Testis (tissue), 3 donors: ENCODE data around the gene KAT6B. TPM values are rescaled to one million over a fixed set of nuclear protein-coding genes. Genes with fewer than 3 reads are reported as not detected.

Experiments used
- DNase-seq: peaks from one replicate; pipeline ENCODE4 v3.0.0-alpha.2; 2019
- H3K27ac ChIP-seq, 2 donors: fragments of 200-600 bp; sonication (generic); one replicate each; pipeline ENCODE4 v1.5.1; 2019
- H3K27me3 ChIP-seq: fragments of 200-600 bp; sonication (generic); one replicate; pipeline ENCODE4 v1.5.1; 2019
- H3K36me3 ChIP-seq: fragments of 200-600 bp; sonication (generic); one replicate; pipeline ENCODE4 v1.5.1; 2017; ENCODE audit warnings: low read depth; ENCODE audit errors: missing control alignments
- H3K4me1 ChIP-seq: fragments of 200-600 bp; sonication (generic); one replicate; pipeline ENCODE4 v1.5.1; 2019
- H3K4me3 ChIP-seq, 2 donors: fragments of 200-600 bp; sonication (generic); one replicate each; pipeline ENCODE4 v1.5.1; 2017 to 2019
- H3K9me3 ChIP-seq: fragments of 200-600 bp; sonication (generic); one replicate; pipeline ENCODE4 v1.5.1; 2017
- POLR2A ChIP-seq: fragments of 450-650 bp; IDR thresholded peaks from one replicate; pipeline ENCODE4 v1.6.1; 2017; ENCODE audit warnings: antibody characterized with exemption, mild to moderate bottlenecking, moderate library complexity
- WGBS, 2 donors: methylation state at CpG; one replicate each; pipeline ENCODE4 v1.1.5; 2018; 5-methylcytosine and 5-hydroxymethylcytosine counted together
- intact Hi-C: fragments of 100-400 bp; cut with DNase I; formaldehyde crosslinking; loops from one replicate; pipeline ENCODE4 v1.15.1; 2023; ENCODE audit warnings: low total_unique reads
- polyA plus RNA-seq: library from polyadenylated mRNA; stranded (reverse); fragments of 350-450 nt; fragmentation: Illumina TruSeq; extraction: RNeasy Lipid Tissue Mini Kit (QIAGEN cat#74804); gene quantifications from one replicate; pipeline ENCODE4 v1.2.3, GENCODE V29; 2014; ENCODE audit warnings: low read depth, low replicate concordance; ENCODE audit not compliant: insufficient read depth
- total RNA-seq, 2 donors: library from RNA; depleted of rRNA; stranded (reverse); fragments of >200 nt; gene quantifications; one replicate each; pipeline ENCODE4 v1.2.3, GENCODE V29; 2016
- TF ChIP-seq, protein P1 (sequence below), 3 experiments: fragments of 450-650 bp in 2 of 3; fragments of 200-600 bp in 1 of 3; sonication (generic) in 1 of 3; IDR thresholded peaks; one replicate each; pipeline ENCODE4 v1.5.1; 2016 to 2019; ENCODE audit warnings: antibody characterized with exemption in 3 of 3, mild to moderate bottlenecking in 2 of 3, moderate library complexity in 1 of 3

The KAT6B gene
- total and polyA plus RNA-seq, 3 donors from 2014 or later: 23.9 to 109 (median 106) TPM

DNA sequence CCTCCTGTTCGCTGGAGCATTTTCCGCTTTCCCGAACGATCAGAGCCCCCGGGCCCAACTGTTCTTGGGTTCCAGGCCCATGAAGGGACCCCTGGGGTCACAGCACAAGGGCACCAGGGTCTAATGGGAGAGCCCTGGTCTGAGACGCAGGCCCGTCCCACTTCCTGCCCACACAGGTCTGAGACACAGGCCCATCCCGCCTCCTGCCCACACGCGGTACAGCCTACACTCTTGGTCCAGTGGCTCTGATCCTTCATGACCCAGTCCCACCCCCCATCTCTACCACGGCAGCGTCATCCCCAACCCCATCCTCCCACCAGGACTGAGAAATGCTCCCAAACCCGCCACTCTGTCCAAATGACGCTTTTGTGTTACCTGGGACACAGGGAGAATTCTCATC, 246.3 kb downstream of the KAT6B start:
- DNase-seq: no peak
- intact Hi-C loops: no loop called here
- H3K4me1 ChIP-seq: peaks cover 14% of the 10 kb centered on the region
- H3K9me3 ChIP-seq: no peaks in the 10 kb centered on the region
- TF ChIP-seq, protein P1, sequence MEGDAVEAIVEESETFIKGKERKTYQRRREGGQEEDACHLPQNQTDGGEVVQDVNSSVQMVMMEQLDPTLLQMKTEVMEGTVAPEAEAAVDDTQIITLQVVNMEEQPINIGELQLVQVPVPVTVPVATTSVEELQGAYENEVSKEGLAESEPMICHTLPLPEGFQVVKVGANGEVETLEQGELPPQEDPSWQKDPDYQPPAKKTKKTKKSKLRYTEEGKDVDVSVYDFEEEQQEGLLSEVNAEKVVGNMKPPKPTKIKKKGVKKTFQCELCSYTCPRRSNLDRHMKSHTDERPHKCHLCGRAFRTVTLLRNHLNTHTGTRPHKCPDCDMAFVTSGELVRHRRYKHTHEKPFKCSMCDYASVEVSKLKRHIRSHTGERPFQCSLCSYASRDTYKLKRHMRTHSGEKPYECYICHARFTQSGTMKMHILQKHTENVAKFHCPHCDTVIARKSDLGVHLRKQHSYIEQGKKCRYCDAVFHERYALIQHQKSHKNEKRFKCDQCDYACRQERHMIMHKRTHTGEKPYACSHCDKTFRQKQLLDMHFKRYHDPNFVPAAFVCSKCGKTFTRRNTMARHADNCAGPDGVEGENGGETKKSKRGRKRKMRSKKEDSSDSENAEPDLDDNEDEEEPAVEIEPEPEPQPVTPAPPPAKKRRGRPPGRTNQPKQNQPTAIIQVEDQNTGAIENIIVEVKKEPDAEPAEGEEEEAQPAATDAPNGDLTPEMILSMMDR (IDR thresholded peaks at IDR 0.05): no peak
- TF ChIP-seq POLR2A: no peak
- no peak overlapping the region for H3K27ac ChIP-seq
- WGBS, 2 donors: 96 to 97% methylated on average over 14 of the region's 14 CpGs
- no peaks in the 10 kb centered on the region for H3K27me3 ChIP-seq
- H3K4me3 ChIP-seq: no peak overlapping the region
- no peaks in the 10 kb centered on the region for H3K36me3 ChIP-seq

DNA sequence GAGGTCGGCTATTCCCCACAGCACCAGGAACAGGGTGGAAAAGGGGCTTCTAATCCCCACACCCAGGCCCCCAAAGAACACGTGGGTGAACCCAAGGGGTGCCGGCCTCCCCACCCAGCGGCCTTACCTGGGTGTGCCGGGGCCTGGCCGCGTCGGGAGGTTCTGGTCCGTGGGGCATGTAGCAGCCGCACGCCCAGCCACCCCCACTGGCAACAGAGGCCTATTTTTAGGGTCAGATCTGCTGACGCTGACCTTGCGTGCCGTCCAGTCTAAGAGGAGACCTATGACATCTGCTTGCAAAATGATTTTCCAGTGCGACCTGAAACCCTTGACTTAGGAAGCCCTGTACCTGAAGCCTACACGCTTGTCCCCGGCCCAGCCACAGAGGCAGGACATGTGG, 247.0 kb downstream of the KAT6B start:
- intact Hi-C loops: no loop called here
- Histone ChIP-seq H3K36me3 (no peaks in the 10 kb centered on the region), H3K27ac (no peak overlapping the region), H3K4me1 (peaks cover 14% of the 10 kb centered on the region), H3K4me3 (no peak overlapping the region), H3K27me3 (no peaks in the 10 kb centered on the region), H3K9me3 (no peaks in the 10 kb centered on the region)
- no peak for DNase-seq
- 90 to 96% methylated on average over 9 to 17 of the region's 17 CpGs for WGBS, 2 donors
- TF ChIP-seq POLR2A: no peak
- TF ChIP-seq, protein P1 (IDR thresholded peaks at IDR 0.05): no peak

DNA sequence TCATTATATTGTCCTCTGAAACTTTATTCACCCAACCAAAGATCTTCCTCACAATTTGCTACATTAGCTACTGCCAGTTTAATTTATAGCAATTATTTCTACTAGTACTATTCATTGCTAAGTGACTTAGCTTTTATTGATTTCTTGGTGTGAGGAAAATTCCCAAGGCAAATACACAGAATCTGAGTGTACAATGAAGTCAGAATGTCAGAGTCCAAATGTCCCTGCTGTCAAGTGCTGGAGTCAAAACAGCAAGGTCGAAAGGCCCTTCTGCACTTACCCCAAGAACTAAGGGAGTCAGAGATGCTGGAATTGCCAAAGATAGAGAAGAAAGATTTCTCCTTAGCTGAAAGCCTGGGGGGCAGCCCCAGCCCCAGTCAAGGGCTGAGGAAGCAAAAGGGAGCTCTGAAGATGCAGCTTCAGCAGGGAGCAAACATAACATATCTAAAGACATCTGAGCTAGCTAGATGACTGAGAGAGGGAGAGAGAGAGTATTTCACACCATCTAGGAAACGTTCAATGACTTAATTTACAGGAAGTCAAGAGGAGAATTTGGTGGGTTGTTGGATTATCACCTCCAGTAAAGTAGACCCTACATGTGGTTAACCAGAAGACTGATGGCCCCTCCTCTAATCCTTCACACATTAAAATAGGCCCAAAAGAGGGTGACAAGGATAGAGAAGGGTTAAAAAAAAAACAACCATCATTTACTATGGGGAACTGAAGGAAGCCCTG, 248.5 kb downstream of the KAT6B start:
- DNase-seq: no peak
- WGBS, 2 donors: 80 to 91% methylated on average over 2 of the region's 2 CpGs
- Histone ChIP-seq H3K4me1 (peaks cover 14% of the 10 kb centered on the region), H3K27me3 (no peaks in the 10 kb centered on the region), H3K27ac (no peak overlapping the region), H3K36me3 (no peaks in the 10 kb centered on the region), H3K9me3 (no peaks in the 10 kb centered on the region), H3K4me3 (no peak overlapping the region)
- intact Hi-C loops: no loop called here
- TF ChIP-seq, protein P1 (IDR thresholded peaks at IDR 0.05): no peak
- TF ChIP-seq POLR2A: no peak

DNA sequence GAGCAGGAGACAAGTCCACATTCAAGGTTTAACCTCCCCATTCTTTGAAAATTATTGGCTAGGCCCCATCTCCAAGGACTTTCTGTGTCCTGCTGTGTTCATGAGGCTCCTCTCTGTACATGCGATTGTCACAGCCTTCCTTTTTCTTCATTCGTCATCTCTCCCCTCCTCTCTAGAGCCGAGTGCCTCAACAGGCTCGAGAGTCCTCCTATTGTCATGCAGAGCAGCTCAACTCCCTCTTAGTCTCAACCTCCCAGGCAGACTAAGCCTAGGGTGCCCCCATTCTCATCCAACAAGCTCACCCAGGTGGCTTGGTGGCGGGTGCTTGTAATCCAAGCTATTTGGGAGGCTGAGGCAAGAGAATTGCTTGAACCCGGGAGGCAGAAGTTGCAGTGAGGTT, 249.9 kb downstream of the KAT6B start:
- 88 to 92% methylated on average over 6 of the region's 6 CpGs for WGBS, 2 donors
- DNase-seq: no peak
- intact Hi-C loops: no loop called here

More for the DNA sequence above, 249.9 kb downstream of the KAT6B start:
- TF ChIP-seq, protein P1 (IDR thresholded peaks at IDR 0.05): no peak
- TF ChIP-seq POLR2A: no peak
- Histone ChIP-seq H3K27me3 (no peaks in the 10 kb centered on the region), H3K9me3 (no peaks in the 10 kb centered on the region), H3K27ac (no peak overlapping the region), H3K4me3 (no peak overlapping the region), H3K4me1 (peaks cover 4% of the 10 kb centered on the region), H3K36me3 (no peaks in the 10 kb centered on the region)
